Fibroblast of skin of back (primary cell): ENCODE results near the gene PSMA7.
A peak's percentile ranks its signal among the peaks of the same experiment; 100 is the strongest.
"Not testable (repeated sequence)": the region's sequence is repeated elsewhere in the genome, so short reads cannot be mapped to it uniquely, and the experiment has no call there.

Experiments
- DNase-seq: peaks from one replicate; pipeline ENCODE4 v3.0.0-alpha.2; 2013

PSMA7 gene

GRCh38 chr20:62155428-62156253, 12.4 kb upstream of the PSMA7 start:
- DNase-seq = no peak

GRCh38 chr20:62151835-62152364, 8.7 kb upstream of the PSMA7 start:
- DNase-seq = no peak

GRCh38 chr20:62151225-62151624, 8.0 kb upstream of the PSMA7 start:
- DNase-seq = no peak

GRCh38 chr20:62150310-62150575, 7.0 kb upstream of the PSMA7 start:
- no peak for DNase-seq

GRCh38 chr20:62149532-62150309, 6.5 kb upstream of the PSMA7 start:
- DNase-seq = peak; percentile 64

GRCh38 chr20:62148908-62149314, 5.7 kb upstream of the PSMA7 start:
- DNase-seq = no peak

GRCh38 chr20:62148383-62148782, 5.2 kb upstream of the PSMA7 start:
- DNase-seq = not testable (repeated sequence)

- no peak for DNase-seq
These were observed 4.3 kb upstream of the PSMA7 start for GRCh38 chr20:62147528-62147927.

GRCh38 chr20:62147125-62147524, 3.9 kb upstream of the PSMA7 start:
- DNase-seq = no peak

GRCh38 chr20:62146019-62146755, 3.0 kb upstream of the PSMA7 start:
- DNase-seq = no peak

GRCh38 chr20:62145688-62146018, 2.5 kb upstream of the PSMA7 start:
- DNase-seq = no peak

GRCh38 chr20:62143957-62144825, 997 bp upstream of the PSMA7 start:
- peak; percentile 68 for DNase-seq

GRCh38 chr20:62142252-62143080, 728 bp downstream of the PSMA7 start:
- no peak for DNase-seq

- DNase-seq = peak; percentile 33
These were observed 1.6 kb downstream of the PSMA7 start for GRCh38 chr20:62141397-62142251.

GRCh38 chr20:62141043-62141396, 2.2 kb downstream of the PSMA7 start:
- no peak for DNase-seq

GRCh38 chr20:62139636-62140035, 3.6 kb downstream of the PSMA7 start:
- no peak for DNase-seq

GRCh38 chr20:62138912-62139311, 4.3 kb downstream of the PSMA7 start:
- no peak for DNase-seq

- DNase-seq = no peak
These were observed 5.0 kb downstream of the PSMA7 start for GRCh38 chr20:62138204-62138543.

GRCh38 chr20:62137478-62138203, 5.6 kb downstream of the PSMA7 start:
- no peak for DNase-seq

- DNase-seq = no peak
These were observed 6.2 kb downstream of the PSMA7 start for GRCh38 chr20:62137092-62137384.
